GM23248 (cell line): ENCODE data around the gene LSAMP.

Experiments
- EZH2 ChIP-seq: fragments of 200-600 bp; sonication (generic); IDR thresholded peaks from 2 replicates; pipeline ENCODE4 v1.6.1; 2018; ENCODE audit warnings: antibody characterized with exemption, mild to moderate bottlenecking; ENCODE audit not compliant: insufficient read depth, poor library complexity, severe bottlenecking
- EZH2phosphoT487 ChIP-seq: fragments of 200-600 bp; sonication (generic); IDR thresholded peaks from 2 replicates; pipeline ENCODE4 v1.6.1; 2018; ENCODE audit warnings: antibody characterized with exemption, moderate library complexity, mild to moderate bottlenecking, low read depth; ENCODE audit not compliant: insufficient read depth

DNA sequence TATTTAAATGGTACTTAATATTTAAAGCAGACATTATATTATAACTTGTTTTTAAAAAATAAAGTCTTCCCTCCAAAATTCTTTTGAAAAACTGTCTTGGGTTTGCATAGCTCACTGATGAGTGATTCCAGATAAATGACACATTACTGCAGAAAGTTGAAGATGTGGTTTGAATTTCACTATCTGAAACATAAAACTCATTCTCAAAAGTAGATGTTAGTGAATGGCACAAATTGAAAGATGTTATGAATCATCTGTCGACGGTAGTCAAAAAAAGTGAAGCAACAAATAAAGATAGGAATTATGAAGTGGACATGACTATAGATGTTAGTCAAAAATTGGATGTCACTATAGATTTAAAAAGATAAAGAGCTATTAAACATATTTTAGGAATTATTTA is 541.4 kb downstream of the LSAMP start:
- no peak for TF ChIP-seq EZH2
- no peak for TF ChIP-seq EZH2phosphoT487
